Lower lobe of right lung (tissue), 2 donors: Measurements from ENCODE around the gene ALDH1A3. TPM values are rescaled to one million over a fixed set of nuclear protein-coding genes. Genes with fewer than 3 reads are reported as not detected.

ENCODE experiments used
- ATAC-seq, 2 donors: fragments of 200-7000 bp; cut with Tn5 transposase; one replicate each; pipeline ENCODE4 v1.9.1; 2020 to 2022; ENCODE audit warnings: mild to moderate bottlenecking in 2 of 2, moderate library complexity in 2 of 2
- DNase-seq: peaks from one replicate; pipeline ENCODE4 v3.0.0-alpha.2; 2020
- H3K27ac ChIP-seq: fragments of 200-600 bp; one replicate; pipeline ENCODE4 v1.8.0; 2022
- H3K27me3 ChIP-seq: fragments of 200-600 bp; one replicate; pipeline ENCODE4 v1.8.0; 2022; ENCODE audit warnings: low read depth
- H3K36me3 ChIP-seq: fragments of 200-600 bp; one replicate; pipeline ENCODE4 v1.8.0; 2022; ENCODE audit warnings: mild to moderate bottlenecking
- H3K4me1 ChIP-seq: fragments of 200-600 bp; one replicate; pipeline ENCODE4 v1.8.0; 2022
- H3K4me3 ChIP-seq: fragments of 200-600 bp; one replicate; pipeline ENCODE4 v1.8.0; 2022; ENCODE audit warnings: mild to moderate bottlenecking
- H3K9me3 ChIP-seq: fragments of 200-600 bp; one replicate; pipeline ENCODE4 v1.8.0; 2022
- CTCF ChIP-seq: fragments of 200-600 bp; IDR thresholded peaks from one replicate; pipeline ENCODE4 v1.8.0; 2022; ENCODE audit warnings: antibody characterized with exemption, mild to moderate bottlenecking
- intact Hi-C: fragments of 100-400 bp; cut with DNase I; formaldehyde crosslinking; loops from one replicate; pipeline ENCODE4 v1.11.0; 2022
- total RNA-seq: library from RNA; stranded (reverse); fragmentation: NEBNext Ultra II Directional; extraction: Animal tissue kit (Norgen Biotek cat#: 25700); gene quantifications from one replicate; pipeline ENCODE4 v1.2.1, GENCODE V29; 2021
- donor health status: DM: no; HTN: yes; CAD: no; lungs with severe emphysema.

ALDH1A3 gene
- total RNA-seq, 1 donor from 2014 or later = 9.7 TPM

DNA sequence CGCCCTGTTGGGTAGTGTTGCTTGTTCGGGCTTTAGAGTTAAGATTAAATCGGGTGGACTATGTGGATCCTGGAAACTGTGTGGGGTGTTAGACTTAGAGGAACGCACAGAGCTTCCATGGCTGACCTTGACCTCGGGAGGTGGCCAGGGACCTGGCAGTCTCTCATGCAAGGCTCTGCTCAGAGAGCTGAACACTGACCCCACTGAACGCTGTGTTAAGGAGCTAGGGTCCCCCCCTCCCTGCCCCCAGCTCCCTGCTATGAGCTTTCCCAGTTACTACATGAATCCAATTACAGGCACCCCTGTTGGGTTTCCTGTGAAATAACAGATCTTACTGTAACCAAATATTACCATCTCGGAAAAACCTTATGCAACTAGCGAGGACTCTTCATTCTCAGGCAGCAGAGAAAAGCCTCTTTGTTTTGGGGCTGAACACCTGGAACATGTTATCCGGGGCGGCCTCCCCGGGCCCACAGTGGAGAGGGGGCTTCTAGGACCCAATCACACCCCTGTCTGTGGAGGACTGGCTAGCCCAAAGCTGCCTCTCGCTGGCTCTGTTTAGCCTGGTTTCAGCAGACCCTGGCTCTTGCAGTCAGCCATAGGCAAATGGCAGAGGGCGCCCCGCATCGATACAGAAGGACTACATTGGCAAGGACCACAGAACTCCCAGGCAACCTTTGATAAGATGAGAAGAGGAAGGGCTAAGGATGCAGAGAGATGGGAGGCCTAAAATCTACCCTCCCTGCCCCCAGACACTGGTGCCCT is 25.8 kb upstream of the ALDH1A3 start:
- no peak for TF ChIP-seq CTCF
- Histone ChIP-seq H3K27ac (no peak overlapping the region), H3K4me3 (no peak overlapping the region), H3K36me3 (no peaks in the 10 kb centered on the region), H3K9me3 (no peaks in the 10 kb centered on the region), H3K27me3 (peaks cover 10% of the 10 kb centered on the region), H3K4me1 (no peaks in the 10 kb centered on the region)
- intact Hi-C loops = no loop called here
- DNase-seq = no peak
- ATAC-seq = no peak

DNA sequence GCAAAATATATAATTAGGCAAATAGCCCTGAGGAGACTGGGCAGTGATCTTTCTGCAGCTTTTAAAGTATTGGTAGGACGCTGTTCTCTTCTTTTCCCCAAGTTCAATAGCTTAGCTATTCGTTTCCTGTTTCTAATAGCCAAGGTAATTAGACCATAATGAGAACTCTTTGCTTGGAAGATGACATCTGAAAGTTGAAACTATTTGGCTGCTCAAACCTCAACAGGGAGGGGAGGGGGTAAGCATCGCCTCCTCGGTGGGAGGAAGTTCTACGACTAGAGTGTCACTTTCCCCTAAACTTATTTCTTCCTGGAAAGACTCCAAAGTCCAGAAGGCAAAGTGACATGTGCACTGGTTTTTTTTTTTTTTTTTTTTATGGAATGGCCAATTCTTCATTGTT is 22.8 kb upstream of the ALDH1A3 start:
- Histone ChIP-seq H3K27ac (no peak overlapping the region), H3K36me3 (no peaks in the 10 kb centered on the region), H3K4me1 (no peaks in the 10 kb centered on the region), H3K4me3 (no peak overlapping the region), H3K27me3 (no peaks in the 10 kb centered on the region), H3K9me3 (no peaks in the 10 kb centered on the region)
- ATAC-seq (no peak), DNase-seq (no peak)
- TF ChIP-seq CTCF = no peak
- intact Hi-C loops = no loop called here

DNA sequence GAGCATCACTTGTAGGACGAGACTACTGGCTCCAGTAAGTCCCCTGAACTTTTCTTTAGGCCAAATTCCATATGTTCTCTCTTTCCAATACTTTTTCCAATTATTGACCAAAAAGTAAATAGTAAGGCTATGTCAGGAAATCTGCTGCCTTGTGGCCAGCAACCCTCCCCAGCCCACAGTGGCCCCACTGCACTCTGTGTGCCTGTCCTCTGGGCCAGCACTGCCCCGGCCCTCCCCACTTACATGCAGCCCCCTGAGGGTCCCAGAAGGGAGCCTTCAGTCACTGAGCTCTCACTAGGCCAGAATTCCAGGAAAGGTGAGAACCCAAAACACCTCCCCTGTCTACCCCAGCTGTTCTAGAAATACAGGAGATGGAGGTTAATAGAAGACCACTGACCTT is 21.3 kb upstream of the ALDH1A3 start:
- Histone ChIP-seq H3K9me3 (no peaks in the 10 kb centered on the region), H3K4me1 (no peaks in the 10 kb centered on the region), H3K4me3 (no peak overlapping the region), H3K27me3 (no peaks in the 10 kb centered on the region), H3K27ac (no peak overlapping the region), H3K36me3 (no peaks in the 10 kb centered on the region)
- intact Hi-C loops = no loop called here
- no peak for ATAC-seq
- no peak for DNase-seq
- no peak for TF ChIP-seq CTCF

DNA sequence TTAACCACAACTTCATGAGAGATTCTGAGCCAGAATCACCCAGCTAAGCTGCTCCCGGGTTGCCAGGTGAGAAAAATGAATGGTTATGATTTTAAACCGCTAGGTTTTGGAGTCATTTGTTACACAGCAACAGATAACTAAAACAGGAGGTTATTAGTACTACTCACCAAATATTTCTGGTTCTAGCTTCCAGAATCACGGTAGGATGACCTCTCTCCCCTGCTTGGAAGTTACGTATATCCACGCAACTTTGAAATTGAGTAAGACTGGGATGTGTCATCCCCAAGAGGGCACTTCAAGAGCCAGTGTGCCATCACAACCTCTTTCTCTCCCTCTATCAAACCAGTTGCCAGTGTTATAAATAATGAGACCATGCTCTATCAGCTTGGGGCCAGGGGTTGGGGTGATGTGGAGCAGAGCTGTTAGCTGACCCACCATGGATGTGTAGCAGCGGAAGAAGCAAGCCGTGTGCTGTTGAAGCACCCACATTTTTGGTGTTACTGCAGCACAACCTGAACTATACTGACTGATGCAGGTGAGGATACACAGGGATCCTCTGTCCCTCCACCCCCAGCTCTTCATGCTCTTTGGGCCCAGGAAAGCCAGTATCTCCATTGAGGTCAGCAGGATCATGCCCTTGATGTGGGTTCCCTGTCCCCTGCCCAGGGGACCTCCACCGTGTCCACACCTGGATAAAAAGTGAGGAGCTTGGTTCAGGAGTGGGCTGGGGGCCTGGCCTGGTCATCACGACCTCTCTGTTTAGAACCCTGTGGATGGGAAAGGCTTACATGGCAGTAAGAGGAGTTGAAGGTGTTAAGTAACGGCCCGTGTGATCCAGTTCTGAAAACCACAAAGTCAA is 19.4 kb upstream of the ALDH1A3 start:
- H3K4me1 ChIP-seq = no peaks in the 10 kb centered on the region
- DNase-seq = no peak
- ATAC-seq = no peak
- no peak overlapping the region for H3K27ac ChIP-seq
- no peaks in the 10 kb centered on the region for H3K27me3 ChIP-seq
- intact Hi-C loops = no loop called here
- H3K9me3 ChIP-seq = no peaks in the 10 kb centered on the region
- no peak overlapping the region for H3K4me3 ChIP-seq
- H3K36me3 ChIP-seq = no peaks in the 10 kb centered on the region
- no peak for TF ChIP-seq CTCF

- ATAC-seq (no peak), DNase-seq (no peak)
- Histone ChIP-seq H3K36me3 (no peaks in the 10 kb centered on the region), H3K4me3 (no peak overlapping the region), H3K4me1 (no peaks in the 10 kb centered on the region), H3K9me3 (no peaks in the 10 kb centered on the region), H3K27ac (no peak overlapping the region), H3K27me3 (no peaks in the 10 kb centered on the region)
- no peak for TF ChIP-seq CTCF
- intact Hi-C loops = no loop called here
These were observed 18.7 kb upstream of the ALDH1A3 start for GRCh38 chr15:100860829-100861510.
